Gastrocnemius medialis (tissue), 4 donors: ENCODE results near the gene SYCP3.

Experiments
- POLR2A ChIP-seq, 2 donors: fragments of 450-650 bp; IDR thresholded peaks; one replicate each; pipeline ENCODE4 v1.6.1; 2017; ENCODE audit warnings: antibody characterized with exemption in 2 of 2, mild to moderate bottlenecking in 2 of 2, moderate library complexity in 2 of 2
- TF ChIP-seq, protein P1 (sequence below), 5 experiments: fragments of 450-650 bp in 3 of 5; fragments of 200-600 bp in 2 of 5; sonication (generic) in 2 of 5; IDR thresholded peaks in 4 of 5; conservative IDR thresholded peaks in 1 of 5; 1 replicate in 4 of 5; 2 replicates in 1 of 5; pipeline ENCODE4 v1.5.1; 2016 to 2019; ENCODE audit warnings: antibody characterized with exemption in 5 of 5, mild to moderate bottlenecking in 3 of 5, moderate library complexity in 3 of 5

DNA sequence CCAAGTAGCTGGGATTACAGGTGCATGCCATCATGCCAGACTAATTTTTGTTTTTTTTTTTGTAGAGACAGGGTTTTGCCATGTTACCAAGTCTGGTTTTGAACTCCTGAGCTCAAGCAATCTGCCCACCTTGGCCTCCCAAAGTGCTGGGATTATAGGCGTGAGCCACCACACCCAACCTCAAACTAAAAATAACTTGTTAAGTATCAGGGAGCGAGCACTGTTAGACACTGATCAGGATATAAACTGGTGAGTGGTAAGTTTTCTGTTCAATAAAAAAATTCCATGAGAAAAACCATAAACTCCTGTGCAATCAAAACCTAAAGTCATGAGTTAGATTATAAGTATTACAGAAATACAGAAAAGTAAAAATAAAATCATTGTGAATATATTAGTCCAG, 44.6 kb upstream of the SYCP3 start:
- TF ChIP-seq, protein P1, sequence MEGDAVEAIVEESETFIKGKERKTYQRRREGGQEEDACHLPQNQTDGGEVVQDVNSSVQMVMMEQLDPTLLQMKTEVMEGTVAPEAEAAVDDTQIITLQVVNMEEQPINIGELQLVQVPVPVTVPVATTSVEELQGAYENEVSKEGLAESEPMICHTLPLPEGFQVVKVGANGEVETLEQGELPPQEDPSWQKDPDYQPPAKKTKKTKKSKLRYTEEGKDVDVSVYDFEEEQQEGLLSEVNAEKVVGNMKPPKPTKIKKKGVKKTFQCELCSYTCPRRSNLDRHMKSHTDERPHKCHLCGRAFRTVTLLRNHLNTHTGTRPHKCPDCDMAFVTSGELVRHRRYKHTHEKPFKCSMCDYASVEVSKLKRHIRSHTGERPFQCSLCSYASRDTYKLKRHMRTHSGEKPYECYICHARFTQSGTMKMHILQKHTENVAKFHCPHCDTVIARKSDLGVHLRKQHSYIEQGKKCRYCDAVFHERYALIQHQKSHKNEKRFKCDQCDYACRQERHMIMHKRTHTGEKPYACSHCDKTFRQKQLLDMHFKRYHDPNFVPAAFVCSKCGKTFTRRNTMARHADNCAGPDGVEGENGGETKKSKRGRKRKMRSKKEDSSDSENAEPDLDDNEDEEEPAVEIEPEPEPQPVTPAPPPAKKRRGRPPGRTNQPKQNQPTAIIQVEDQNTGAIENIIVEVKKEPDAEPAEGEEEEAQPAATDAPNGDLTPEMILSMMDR (IDR thresholded peaks at IDR 0.05 in 4 of 5, conservative IDR thresholded peaks at IDR 0.05 in 1 of 5): no peak
- TF ChIP-seq POLR2A (IDR thresholded peaks at IDR 0.05): no peak
